Measurements from ENCODE around the gene GMPPB.

Gene GMPPB

DNA sequence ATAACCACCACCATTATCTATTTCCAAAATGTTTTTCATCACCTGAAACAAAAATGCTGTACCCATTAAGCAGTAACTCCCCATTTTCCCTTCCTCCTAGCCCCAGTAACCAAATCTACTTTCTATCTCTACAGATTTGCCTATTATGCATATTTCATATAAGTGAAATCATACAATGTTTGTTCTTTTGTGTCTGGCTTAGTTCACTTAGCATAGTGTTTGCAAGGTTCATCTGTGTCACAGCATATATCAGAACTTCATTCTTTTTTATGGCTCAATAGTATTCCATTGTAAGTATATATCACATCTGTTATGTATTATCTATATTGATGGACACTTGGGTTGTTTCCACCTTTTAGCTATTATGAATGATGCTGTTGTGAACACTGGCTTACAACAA, 16.7 kb upstream of the GMPPB start:
- peaks cover 2% of the 10 kb centered on the region; the same call in 1 of the 2 replicates for H3K36me3 ChIP-seq (ENCODE audit: low read length)
- no peaks in the 10 kb centered on the region for H4K20me1 ChIP-seq (ENCODE audit: low read depth, low read length)
- H3K4me2 ChIP-seq (ENCODE audit: low read depth, low read length, poor library complexity, severe bottlenecking): no peak overlapping the region
- H2AFZ ChIP-seq (ENCODE audit: low read depth, low read length, severe bottlenecking): no peak overlapping the region
- no peak overlapping the region for H3K4me3 ChIP-seq (ENCODE audit: insufficient read depth, low read length, poor library complexity, severe bottlenecking)
- H3K27me3 ChIP-seq (ENCODE audit: low read length): no peaks in the 10 kb centered on the region
- H3K9me2 ChIP-seq (replicated peaks; ENCODE audit: insufficient read depth, low read length): no peaks in the 10 kb centered on the region
- H3F3A ChIP-seq (ENCODE audit: insufficient read depth): no peaks in the 10 kb centered on the region
- no peak overlapping the region for H3K9ac ChIP-seq (ENCODE audit: low read length)
- H3K9me3 ChIP-seq (ENCODE audit: insufficient read depth, low read length): no peaks in the 10 kb centered on the region
- TF ChIP-seq, protein P1, sequence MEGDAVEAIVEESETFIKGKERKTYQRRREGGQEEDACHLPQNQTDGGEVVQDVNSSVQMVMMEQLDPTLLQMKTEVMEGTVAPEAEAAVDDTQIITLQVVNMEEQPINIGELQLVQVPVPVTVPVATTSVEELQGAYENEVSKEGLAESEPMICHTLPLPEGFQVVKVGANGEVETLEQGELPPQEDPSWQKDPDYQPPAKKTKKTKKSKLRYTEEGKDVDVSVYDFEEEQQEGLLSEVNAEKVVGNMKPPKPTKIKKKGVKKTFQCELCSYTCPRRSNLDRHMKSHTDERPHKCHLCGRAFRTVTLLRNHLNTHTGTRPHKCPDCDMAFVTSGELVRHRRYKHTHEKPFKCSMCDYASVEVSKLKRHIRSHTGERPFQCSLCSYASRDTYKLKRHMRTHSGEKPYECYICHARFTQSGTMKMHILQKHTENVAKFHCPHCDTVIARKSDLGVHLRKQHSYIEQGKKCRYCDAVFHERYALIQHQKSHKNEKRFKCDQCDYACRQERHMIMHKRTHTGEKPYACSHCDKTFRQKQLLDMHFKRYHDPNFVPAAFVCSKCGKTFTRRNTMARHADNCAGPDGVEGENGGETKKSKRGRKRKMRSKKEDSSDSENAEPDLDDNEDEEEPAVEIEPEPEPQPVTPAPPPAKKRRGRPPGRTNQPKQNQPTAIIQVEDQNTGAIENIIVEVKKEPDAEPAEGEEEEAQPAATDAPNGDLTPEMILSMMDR (IDR thresholded peaks at IDR 0.05; ENCODE audit: insufficient read depth, low read length, poor library complexity, severe bottlenecking): no peak
- TF ChIP-seq EZH2phosphoT487 (conservative IDR thresholded peaks at IDR 0.05; ENCODE audit: low read length): no peak
- H3K27ac ChIP-seq (ENCODE audit: low read depth, low read length): no peak overlapping the region
- H3K79me2 ChIP-seq (ENCODE audit: insufficient read depth, low read length): peaks cover 10% of the 10 kb centered on the region; the same call in 1 of the 2 replicates

DNA sequence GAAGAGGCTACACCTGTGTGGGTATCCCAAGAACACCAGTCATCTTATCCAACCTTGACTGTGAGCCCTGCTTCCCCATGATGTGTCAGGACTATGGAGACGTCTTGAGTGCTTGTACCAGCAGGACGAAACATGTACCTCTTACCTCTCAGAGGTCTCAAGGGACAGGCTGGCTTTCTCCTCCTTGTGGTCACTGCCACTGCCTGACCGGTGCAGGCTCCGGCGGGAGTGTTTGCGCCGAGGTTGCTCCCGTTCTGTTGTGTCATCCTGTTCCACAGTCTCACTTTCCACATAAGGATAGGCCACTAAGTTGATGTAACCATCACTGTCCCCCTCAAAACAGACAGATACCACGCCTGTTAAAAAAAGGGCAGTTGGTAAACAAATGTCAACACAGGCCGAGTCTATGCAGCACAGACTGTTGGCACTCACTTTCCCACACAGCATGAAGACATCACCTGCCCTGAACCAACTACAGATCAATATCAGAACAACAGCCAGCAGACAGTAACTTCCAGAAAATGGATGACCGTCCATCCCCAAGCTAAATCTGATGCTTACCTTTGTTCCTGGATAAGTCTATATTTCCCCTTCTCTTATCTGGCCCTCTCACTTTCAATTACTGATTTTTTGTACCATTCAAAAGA, 14.4 kb upstream of the GMPPB start:
- H3K79me2 ChIP-seq (ENCODE audit: insufficient read depth, low read length): 0 out of 2 replicates have a peak, but pooled peaks cover 3% of the 10 kb centered on the region

DNA sequence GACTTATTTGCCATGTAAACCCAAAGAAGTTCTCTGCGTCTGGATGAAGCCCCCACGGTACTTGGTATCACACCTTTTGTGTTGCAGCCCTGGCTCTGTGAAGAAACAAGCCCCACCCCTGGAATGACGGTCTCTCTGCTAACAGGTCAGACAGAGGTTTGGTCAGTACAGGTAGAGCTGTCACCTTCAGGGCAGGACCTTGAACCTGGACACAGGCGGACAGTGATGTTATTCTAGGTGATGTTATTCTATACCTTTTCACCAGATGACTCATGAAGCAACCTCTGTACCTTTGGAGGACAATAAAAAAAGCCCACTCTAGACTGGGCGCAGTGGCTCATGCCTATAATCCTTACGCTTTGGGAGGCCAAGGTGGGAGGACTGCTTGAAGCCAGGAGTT, 11.0 kb upstream of the GMPPB start:
- no peak for TF ChIP-seq EZH2phosphoT487 (conservative IDR thresholded peaks at IDR 0.05; ENCODE audit: low read length)
- TF ChIP-seq, protein P1 (IDR thresholded peaks at IDR 0.05; ENCODE audit: insufficient read depth, low read length, poor library complexity, severe bottlenecking): no peak
- H3K9me3 ChIP-seq (ENCODE audit: insufficient read depth, low read length): no peaks in the 10 kb centered on the region
- H3K4me2 ChIP-seq (ENCODE audit: low read depth, low read length, poor library complexity, severe bottlenecking): no peak overlapping the region
- H2AFZ ChIP-seq (ENCODE audit: low read depth, low read length, severe bottlenecking): no peak overlapping the region
- 0 out of 2 replicates have a peak, but pooled peaks cover 3% of the 10 kb centered on the region for H3K79me2 ChIP-seq (ENCODE audit: insufficient read depth, low read length)
- no peak overlapping the region for H3K4me3 ChIP-seq (ENCODE audit: insufficient read depth, low read length, poor library complexity, severe bottlenecking)
- H3K27me3 ChIP-seq (ENCODE audit: low read length): no peaks in the 10 kb centered on the region
- no peaks in the 10 kb centered on the region for H4K20me1 ChIP-seq (ENCODE audit: low read depth, low read length)
- H3F3A ChIP-seq (ENCODE audit: insufficient read depth): no peaks in the 10 kb centered on the region
- no peak overlapping the region for H3K9ac ChIP-seq (ENCODE audit: low read length)
- no peaks in the 10 kb centered on the region for H3K9me2 ChIP-seq (replicated peaks; ENCODE audit: insufficient read depth, low read length)
- H3K27ac ChIP-seq (ENCODE audit: low read depth, low read length): no peak overlapping the region
- H3K36me3 ChIP-seq (ENCODE audit: low read length): peaks cover 2% of the 10 kb centered on the region; the same call in 1 of the 2 replicates

More for the DNA sequence above, 14.4 kb upstream of the GMPPB start:
- H3F3A ChIP-seq (ENCODE audit: insufficient read depth): no peaks in the 10 kb centered on the region
- no peaks in the 10 kb centered on the region for H3K9me3 ChIP-seq (ENCODE audit: insufficient read depth, low read length)
- H3K36me3 ChIP-seq (ENCODE audit: low read length): peaks cover 2% of the 10 kb centered on the region; the same call in 1 of the 2 replicates
- H4K20me1 ChIP-seq (ENCODE audit: low read depth, low read length): no peaks in the 10 kb centered on the region
- no peak overlapping the region for H3K9ac ChIP-seq (ENCODE audit: low read length)
- H3K9me2 ChIP-seq (replicated peaks; ENCODE audit: insufficient read depth, low read length): no peaks in the 10 kb centered on the region
- H3K27me3 ChIP-seq (ENCODE audit: low read length): no peaks in the 10 kb centered on the region
- no peak overlapping the region for H3K4me2 ChIP-seq (ENCODE audit: low read depth, low read length, poor library complexity, severe bottlenecking)
- no peak overlapping the region for H2AFZ ChIP-seq (ENCODE audit: low read depth, low read length, severe bottlenecking)
- TF ChIP-seq, protein P1 (IDR thresholded peaks at IDR 0.05; ENCODE audit: insufficient read depth, low read length, poor library complexity, severe bottlenecking): no peak
- TF ChIP-seq EZH2phosphoT487 (conservative IDR thresholded peaks at IDR 0.05; ENCODE audit: low read length): no peak
- H3K27ac ChIP-seq (ENCODE audit: low read depth, low read length): no peak overlapping the region
- no peak overlapping the region for H3K4me3 ChIP-seq (ENCODE audit: insufficient read depth, low read length, poor library complexity, severe bottlenecking)

Measured in SU-DHL-6 (cell line).